T-helper 22 cell (primary cell): ENCODE results near the gene LINGO3.
"Not testable (repeated sequence)": the region's sequence is repeated elsewhere in the genome, so short reads cannot be mapped to it uniquely, and the experiment has no call there.

Source experiments
- DNase-seq: peaks from one replicate; pipeline ENCODE4 v3.0.0-alpha.2; 2020; ENCODE audit warnings: low read depth

LINGO3 gene, protein sequence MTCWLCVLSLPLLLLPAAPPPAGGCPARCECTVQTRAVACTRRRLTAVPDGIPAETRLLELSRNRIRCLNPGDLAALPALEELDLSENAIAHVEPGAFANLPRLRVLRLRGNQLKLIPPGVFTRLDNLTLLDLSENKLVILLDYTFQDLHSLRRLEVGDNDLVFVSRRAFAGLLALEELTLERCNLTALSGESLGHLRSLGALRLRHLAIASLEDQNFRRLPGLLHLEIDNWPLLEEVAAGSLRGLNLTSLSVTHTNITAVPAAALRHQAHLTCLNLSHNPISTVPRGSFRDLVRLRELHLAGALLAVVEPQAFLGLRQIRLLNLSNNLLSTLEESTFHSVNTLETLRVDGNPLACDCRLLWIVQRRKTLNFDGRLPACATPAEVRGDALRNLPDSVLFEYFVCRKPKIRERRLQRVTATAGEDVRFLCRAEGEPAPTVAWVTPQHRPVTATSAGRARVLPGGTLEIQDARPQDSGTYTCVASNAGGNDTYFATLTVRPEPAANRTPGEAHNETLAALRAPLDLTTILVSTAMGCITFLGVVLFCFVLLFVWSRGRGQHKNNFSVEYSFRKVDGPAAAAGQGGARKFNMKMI

DNA sequence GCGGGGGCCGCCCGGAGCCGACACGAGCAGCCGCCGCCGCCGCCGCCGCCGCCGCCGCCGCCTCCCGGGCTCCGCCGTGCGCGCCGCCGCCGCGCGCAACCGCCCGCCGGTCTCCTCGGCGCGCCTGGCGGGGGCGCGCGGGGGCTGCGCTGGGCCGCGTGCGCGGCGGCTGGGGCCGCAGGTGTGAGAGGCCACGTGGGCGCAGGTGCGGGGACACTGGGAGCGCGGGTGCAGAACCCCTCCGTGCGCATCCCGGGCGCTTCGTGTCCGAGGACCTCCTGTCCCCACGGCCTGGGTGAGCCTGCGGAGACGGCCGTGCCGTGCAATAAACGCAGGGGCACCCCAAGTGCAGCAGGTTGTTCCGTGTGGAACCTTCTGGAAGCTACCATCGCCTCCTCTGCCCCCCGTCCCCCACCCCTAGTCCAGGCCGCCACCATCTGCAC is at the start of gene LINGO3:
LINGO3 (minus strand) TSS at position 41 of the 443 bp plus-strand sequence. CDS start 16,378 bp downstream, outside the sequence.
- DNase-seq = no peak

DNA sequence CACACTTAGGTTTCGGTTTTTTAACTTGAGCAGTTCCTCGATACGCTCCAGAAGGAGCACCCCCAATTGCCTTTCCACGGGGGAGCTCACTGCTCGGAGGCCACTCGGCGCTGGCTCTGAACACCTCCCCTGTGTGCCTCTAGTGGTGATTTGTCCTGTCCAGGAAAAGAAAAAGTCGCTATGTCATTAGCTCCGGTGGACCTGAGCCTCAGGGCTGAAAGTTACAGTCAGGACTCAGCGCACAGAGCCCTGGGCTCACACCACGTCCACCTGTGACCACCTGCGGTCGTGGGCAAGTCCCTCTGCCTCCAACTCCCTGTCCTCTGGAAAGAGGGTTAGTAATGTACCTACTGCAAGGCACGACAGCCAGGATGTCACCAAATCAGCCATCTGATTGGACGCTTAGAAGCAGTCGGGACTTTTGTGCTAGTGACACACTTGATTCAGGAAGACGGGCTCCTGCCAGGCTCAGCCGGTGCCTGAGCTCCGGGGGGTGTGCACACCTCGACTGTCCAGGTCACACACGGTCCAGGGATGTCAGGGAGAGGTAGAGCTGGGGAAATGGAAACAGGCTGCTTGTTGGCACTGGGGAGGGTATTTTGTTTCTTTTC is 48.2 kb upstream of the LINGO3 start:
- DNase-seq = no peak

DNA sequence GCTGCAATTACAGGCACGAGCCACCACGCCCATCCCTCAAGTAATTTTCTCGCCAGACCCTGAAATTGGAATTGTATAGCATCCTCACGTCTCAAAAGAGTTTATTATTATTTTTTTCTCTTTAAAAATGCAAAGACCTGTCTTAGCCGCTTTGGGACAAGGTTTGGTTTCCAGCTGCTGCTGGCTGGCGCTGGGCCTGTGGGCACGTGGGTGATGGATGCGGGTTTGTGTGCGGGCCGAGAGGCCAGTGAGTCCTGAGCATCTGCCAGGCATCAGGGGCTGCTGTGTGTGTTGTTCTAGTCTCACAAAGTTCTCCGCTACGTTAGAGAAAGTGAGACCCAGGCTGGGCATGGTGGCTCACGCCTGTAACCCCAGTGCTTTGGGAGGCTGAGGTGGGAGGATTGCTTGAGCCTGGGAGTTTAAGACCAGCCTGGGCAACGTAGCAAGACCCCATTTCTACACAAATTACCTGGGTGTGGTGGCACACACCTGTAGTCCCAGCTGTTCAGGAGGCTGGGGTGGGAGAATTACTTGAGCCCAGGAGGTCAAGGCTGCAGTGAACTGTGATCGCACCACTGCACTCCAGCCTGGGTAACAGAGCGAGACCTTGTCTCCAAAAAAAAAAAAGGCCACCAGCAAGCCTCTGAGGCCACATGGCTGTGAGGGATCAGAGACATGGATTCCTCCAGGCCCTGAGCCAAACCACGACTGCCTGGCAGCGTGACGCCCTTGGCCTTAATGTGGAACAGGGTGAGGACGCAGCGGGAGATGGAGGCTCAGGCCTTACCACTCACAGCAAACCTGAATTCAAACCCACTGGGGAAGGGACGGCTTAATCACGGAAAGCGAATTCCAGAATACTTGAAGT is 47.4 kb upstream of the LINGO3 start:
- DNase-seq = no peak

DNA sequence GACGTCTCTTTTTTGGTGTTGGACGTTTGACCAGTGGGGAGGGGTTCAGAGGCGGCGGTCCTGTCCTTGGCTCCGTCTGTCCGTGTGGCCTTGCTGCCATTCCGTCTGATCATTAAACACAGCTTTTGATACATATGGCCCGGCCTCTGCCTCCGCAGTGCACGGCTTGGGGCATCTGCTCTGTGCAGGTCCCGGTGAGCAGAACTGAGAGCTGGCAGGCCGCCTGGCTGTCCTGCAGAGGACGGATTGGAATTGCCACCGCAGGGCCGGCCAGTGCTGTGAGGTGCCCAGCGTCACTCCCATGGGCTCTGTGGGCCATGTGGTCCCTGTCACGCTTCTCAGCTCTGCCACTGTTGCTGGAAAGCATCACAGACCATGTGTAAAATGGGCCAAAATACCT is 46.7 kb upstream of the LINGO3 start:
- no peak for DNase-seq

DNA sequence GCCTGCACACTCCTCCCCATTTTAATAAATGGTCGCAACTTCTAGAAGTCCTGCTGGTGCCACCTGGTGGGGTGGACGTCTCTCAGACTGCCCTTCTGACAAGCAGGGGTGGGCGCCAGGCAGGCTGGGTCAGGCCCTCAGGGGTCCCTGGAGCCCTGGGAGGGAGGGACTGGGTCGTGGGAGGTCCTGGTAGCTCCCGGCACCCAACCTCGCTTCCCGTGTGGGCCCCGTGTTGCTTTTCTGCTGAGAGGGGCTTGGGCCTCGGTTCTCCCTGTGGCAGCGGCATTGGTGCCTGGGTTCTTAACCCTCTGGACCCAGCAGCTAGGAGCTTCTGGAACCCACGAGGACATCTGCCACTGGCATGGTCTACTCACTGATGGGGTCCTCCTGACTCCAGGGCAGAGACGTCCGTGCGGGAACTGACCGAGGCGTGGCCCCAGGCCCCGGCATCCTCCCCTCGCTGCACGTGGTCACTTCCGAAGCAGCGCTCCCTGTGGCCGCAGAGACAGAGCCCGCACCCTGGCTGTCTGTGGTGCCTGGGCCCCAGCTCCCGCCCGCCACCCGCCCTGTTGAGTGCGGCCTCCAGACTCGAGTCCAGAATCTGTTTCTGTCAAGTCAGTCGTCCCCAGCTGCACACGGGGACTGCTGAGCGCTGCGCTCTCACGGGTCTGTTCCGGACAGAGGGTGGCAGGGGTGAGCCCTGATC is 46.1 kb upstream of the LINGO3 start:
- DNase-seq = no peak

DNA sequence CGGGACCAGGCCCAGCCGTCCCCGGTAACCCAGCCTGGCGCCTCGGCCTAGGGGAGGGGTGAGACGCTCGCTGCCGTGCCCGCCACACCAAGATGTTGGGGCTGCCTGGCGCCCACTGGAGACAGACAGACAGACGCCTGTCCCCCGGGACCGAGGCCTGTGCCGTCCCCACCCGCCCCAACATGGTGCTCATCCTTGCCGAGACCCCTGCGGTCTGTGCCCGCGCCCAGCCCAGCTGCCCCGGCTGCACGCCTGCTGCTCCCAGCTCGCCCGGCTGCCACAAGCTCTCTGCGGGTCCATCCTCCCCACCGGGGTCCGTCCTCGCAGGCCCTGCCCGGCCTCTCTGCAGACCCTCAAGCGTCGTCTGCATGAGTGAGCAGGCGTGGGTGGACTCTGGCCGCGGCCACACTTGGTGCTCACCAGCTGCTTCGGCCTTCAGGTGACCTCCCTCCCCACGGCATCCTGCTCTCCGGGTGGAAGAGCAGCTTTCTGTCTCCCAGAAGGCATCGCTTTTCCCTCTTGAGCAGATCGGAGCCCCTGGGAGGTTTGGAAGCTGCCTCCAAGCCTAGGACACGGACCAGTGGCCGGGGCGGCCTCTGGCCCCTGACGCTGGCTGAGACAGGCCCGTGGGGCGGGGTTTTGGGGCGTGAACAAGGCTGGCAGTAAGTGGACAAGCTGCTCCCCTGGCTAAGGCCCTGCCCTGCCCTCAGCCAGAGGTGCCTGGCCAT is 45.4 kb upstream of the LINGO3 start:
- DNase-seq = no peak

DNA sequence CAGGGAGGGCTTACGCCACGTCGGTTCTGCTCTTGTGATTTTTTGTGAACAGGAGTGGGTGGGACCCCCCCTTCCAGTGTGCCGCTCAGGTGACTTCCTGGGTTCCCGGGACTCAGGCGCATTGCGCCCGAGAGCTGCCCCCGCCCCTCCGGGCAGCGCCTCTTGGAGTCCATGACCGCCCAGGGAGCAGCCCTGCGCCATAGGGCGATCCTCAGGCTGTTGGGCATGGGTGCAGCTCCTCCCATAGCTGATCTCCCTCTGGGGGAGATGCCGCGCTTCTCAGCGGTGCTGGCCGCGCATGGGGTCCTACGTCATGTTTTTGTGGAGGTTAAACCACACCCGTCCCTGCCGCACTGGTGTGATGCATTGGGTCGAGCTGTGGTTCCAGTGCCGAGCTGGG is 44.2 kb upstream of the LINGO3 start:
- DNase-seq = no peak

DNA sequence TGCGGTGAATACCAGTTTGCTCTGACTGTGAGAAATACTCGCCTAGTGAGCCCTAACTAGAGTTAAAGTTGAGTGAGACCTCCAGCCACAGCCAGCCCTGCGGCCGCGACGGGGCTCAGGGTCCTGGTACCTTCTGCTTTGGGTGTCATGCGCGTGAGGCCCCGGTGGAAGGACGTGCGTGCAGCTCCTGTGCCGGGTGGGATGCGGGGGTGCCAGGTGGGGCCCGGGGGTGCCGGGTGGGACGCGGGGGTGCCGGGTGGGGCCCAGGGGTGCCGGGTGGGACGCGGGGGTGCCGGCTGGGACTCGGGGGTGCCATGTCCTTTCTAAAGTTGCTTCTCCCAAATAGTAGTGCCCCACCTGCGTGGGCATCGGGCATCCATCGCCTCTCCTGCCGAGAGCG is 43.6 kb upstream of the LINGO3 start:
- no peak for DNase-seq

DNA sequence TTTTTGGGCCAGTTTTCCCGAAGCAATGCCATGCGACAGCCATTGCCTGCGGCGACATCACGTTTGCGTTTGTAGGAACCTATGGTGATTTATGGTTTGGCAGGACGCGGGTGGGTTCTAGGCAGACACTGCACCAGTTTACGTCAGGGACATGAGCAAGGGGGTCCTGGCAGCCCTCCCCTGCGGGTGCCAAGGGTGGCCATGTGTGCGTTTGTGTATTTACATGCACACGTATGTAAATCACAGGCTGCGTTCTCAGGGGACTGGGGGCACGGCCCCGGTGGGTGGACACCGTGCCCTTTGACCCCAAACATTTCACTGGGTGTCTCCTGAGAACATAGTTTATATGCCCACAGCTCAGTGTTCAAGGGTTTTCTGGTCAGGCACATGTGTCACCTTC is 42.7 kb upstream of the LINGO3 start:
- DNase-seq = no peak

DNA sequence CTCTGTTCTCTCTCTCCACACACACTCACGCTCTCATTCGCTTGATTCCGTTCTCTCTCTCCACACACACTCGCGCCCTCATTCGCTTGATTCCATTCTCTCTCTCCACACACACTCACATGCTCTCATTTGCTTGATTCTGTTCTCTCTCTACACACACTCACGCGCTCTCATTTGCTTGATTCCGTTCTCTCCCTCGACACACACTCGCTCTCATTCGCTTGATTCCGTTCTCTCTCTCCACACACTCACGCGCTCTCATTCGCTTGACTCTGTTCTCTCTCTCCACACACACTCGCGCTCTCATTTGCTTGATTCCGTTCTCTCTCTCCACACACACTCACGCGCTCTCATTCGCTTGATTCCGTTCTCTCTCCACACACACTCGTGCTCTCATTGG is 41.9 kb upstream of the LINGO3 start:
- DNase-seq = not testable (repeated sequence)

DNA sequence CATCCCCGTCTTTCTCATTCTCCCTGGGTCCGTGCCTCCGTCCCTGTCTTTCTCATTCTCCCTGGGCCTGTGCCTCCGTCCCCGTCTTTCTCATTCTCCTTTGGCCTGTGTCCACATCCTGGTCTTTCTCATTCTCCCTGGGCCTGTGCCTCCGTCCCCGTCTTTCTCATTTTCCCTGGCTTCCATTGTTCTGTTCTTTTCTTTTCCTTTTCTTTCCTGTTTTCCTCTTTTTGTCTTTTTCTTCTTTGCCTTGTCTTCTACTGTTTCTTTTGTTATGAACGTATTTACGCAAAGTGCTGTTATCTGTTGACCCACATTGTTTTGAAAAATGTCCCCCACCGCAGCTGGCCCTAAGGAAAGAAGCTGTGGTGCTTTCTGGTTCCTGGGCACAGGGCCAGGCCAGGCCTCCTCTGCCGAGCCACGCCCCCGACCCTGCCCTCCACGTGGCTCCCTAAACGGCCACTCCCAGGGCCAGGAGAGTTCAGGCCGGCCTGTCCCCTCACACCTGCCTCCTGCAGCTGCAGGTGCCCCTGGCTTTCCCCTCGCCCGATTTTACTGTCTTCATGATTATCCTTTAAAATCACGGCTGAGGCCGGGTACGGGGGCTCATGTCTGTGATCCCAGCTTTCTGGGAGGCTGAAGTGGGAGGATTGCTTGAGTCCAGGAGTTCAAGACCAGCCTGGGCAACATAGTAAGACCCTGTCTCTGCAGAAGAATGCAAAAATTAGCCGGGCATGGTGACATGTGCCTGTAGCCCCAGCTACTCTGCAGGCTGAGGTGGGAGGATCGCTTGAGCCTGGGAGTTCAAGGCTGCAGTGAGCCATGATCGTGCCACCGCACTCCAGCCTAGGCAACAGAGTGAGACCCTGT is 38.1 kb upstream of the LINGO3 start:
- DNase-seq = no peak

DNA sequence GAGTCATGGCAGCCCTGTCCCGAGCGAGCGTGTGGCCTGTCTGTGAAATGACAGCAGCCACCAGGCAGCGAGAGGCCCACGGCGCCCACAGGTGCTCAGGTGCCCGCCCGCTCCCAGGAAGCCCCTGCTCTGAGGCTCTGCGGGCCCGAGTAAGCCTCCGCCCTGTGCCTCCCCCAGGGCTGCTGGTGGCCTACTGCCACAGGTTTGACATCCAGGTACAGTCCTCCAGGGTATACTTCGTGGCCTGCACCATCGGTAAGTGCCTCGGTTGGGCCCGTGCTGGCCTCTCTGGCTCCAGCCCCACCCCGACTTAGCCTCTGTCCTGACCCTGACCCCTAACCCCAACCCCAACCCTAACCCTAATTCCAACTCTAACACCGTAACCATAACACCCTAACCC is 37.1 kb upstream of the LINGO3 start:
- DNase-seq = no peak

DNA sequence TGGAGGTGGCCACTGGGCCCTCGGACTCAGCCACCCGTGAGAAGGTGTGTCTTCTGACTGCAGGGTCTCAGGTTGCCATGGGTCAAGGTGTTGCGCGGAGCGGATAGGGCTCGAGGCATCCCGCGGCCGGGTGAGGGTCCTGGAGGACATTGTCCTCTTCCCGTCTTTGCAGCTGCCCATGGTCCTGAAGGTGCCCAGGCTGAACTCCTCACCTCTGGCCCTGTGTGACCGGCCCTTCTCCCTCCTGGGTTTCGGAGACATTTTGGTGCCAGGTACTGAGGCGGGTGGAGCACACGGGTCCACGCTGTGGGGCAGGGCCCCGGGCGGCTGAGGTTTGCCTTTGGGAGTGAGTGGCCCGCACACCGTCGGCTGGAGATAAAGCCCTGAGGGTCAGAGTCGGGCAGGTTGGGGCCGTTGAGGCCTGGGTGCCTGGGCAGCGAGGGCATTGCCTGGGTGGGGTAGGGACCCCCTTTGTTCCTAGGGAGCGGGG is 36.5 kb upstream of the LINGO3 start:
- no peak for DNase-seq

DNA sequence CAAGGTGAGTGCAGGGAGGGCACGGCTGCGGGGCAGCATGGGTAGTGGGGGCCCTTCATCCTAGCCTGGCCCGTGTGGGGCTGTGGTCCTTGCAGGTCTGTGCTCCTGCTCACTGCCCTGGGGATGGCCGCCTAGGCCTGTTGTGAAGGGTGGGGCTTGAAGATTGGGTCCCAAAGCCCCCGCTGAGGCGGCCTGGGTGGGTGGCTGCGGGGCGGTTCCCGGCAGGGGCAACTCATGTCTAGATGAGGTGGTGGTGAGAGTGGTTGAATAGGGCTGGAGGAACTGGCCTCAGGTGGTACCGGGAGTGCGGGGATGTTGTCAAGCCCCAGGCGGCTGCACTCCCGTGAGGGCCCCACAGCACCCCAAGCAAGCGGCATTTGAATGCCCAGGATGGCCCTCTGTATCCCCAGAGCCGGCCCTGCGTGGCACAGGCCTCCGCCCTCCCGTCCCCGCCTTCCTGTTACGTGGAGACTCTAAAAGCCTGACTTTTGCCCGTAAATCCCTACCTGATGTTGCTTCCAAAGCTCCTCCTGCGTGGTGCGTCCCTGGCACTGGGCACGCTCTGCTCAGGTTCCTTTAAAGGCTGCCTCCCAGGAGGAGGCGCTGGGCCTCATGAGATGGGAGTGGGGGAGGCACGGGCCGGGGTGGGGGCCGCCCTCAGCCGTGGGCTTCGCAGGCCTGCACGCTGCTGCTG is 35.5 kb upstream of the LINGO3 start:
- no peak for DNase-seq

DNA sequence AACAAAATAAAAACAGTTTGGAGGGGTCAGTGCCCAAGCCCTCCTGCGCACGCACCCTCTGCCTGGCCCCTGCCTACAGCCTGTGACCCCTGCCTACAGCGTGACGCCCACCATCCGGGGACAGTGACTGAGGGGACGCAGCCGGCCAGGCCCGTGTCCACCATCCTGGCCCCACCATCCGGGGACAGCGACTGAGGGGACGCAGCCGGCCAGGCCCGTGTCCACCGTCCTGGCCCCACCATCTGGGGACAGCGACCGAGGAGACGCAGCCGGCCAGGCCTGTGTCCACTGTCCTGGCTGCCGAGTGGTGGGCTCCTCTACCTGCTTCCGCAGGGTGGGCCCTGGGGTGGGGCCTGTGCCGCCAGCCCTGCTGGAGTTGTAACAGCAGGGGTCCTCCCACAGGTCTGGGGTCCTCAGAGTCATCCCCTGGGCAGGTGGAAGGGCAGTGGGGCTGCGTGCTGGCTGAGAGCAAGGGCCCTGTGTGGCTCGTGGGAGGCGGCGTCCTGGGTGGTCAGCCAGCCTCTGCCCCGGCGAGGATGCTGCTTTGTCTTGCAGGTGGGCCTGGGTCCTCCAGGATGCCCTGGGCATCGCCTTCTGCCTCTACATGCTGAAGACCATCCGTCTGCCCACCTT is 34.8 kb upstream of the LINGO3 start:
- DNase-seq = no peak

DNA sequence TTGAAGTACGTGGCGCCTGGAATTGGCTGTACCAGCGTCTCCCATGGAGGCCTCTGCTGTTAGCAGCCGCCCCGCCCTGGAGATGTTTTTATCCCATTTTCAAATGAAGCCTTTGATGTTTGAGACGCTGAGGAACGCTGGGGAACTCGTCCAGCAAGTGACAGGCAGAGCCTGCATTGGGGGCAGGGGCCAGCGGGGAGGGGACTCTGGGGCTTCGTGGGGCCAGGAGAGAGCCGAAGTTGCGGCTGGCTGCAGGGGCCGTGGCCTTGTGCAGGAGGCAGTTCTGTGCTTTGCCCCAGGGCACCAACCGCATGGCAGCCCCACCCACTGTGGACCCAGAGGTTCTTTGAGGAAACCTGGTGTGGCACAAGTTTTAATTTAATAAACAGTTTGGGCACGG is 34.0 kb upstream of the LINGO3 start:
- no peak for DNase-seq

DNA sequence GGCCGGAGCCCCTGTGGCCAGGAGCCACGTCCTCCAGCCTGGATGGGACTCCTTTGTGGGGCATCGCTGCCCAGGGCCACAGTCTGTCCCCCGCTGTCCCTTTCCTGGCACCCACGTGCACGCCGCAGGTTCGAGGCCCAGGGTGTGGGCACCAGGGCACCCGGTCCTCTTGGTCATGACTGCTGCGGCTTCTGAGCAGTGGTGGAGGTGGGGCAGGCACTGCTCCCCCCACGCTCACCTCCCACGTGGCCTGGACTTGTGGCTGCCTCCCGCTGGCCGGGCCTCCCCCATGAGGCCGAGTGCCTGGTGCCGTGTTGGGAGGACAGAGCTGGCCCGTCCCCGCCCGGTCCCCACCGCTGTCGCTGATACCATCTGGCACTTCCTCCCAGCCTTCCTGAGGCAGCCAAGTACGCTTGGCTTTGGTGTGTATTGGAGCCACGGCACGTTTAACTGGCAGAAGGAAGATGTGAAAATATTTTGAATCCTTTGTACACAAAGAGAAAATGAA is 33.3 kb upstream of the LINGO3 start:
- no peak for DNase-seq

DNA sequence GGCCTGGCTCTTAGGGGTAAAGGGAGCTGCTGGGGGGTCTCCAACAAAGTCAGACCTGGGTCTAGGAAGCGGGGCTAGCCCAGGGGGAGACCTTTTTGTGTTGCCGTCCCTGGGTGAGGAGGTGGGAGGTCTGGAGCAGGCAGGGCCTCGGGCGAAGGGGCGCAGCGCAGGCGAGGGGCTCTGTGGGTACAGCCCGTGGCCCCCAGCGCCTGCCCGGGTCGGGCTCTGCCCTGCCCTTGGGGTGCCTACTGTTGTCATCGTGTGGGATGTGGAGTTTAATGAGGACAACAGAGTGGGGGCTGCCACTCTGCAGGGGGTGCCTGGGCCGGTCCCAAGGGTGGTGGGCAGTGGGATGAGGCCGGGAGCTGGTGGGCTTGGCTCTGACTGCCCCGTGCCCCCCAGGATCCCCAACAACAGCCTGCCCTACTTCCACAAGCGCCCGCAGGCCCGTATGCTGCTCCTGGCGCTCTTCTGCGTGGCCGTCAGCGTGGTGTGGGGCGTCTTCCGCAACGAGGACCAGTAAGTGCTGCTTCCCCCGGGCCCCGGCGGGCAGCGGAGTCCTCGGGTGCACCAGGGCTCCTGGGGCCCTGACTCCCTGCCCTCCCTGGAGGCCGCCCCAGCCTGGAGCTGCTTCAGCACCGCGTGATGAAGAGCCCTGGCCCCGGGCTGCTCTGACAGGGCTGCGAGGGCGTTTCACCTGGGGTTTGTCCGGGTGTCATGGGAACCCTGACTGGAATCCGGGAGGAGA is 32.7 kb upstream of the LINGO3 start:
- no peak for DNase-seq
